Urothelium cell line (cell line): Measurements from ENCODE around the gene HIVEP1.

ENCODE experiments used
- DNase-seq: peaks from one replicate; pipeline ENCODE4 v3.0.0; 2011; ENCODE audit warnings: low spot score, mixed read lengths
- FAIRE-seq: peaks from 2 replicates; lab custom pipeline; 2011; peaks lifted over from hg19 to GRCh38; lab: Jason Lieb, UNC

The HIVEP1 gene

GRCh38 chr6:12012038-12012557 is at the start of gene HIVEP1:
TSS of gene HIVEP1 (plus strand) at chr6:12012312. CDS start at chr6:12015629, 3,317 bp downstream.
- FAIRE-seq (no peak), DNase-seq (peak; percentile 24)

- FAIRE-seq (no peak), DNase-seq (no peak)
Observed at GRCh38 chr6:11963756-11964500, 48.2 kb upstream of the HIVEP1 start.

- DNase-seq (no peak), FAIRE-seq (no peak)
Observed at GRCh38 chr6:11964729-11965335, 47.3 kb upstream of the HIVEP1 start.

DNA sequence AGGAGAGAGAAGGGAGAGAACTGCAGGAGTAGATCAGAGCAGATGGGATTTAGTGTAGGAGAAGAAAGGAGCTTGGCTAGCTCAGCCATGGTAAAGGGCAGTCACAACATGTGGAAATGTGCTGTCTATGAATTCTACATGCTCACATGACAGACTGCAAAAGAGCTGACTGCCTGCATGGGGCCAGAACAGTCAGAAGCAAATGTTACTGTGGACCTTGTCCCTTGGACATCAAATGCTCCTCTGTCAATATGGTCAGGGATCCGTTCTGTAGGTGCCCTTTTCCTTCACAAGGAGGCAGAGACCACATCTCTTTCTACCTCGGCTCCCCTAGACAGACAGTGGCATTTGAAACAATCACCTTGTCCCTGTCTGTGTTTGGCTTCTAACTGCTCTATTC is 46.6 kb upstream of the HIVEP1 start:
- FAIRE-seq, result no peak
- DNase-seq, result no peak

DNA sequence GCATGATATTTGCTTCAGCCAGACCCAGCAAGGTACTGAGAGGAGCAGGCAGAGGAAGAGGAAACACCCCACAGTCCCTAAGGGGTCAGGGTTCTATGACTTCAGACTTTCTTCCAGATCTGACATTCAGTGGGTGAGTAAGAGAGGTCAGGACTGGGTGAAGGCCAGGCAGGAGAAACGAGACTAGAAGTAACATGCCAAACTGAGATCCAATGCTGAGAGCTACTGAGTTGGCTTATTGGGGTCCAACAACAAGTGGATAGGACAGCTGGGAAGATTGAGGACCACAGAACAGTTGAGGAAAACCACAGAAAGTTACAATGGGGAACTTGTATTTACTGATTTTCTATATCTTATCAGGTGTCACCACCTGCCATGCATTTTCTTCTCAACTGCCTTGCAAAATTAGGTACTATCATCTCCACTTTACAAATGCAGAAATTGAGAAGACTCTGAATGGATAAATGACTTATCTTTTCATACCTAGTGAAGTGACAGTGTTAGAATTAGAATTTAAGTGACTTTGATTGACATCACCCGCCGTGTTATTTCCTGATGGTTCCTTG is 43.8 kb upstream of the HIVEP1 start:
- DNase-seq, result no peak
- no peak for FAIRE-seq

GRCh38 chr6:11969092-11969491 is 43.0 kb upstream of the HIVEP1 start:
- DNase-seq (no peak), FAIRE-seq (no peak)

DNA sequence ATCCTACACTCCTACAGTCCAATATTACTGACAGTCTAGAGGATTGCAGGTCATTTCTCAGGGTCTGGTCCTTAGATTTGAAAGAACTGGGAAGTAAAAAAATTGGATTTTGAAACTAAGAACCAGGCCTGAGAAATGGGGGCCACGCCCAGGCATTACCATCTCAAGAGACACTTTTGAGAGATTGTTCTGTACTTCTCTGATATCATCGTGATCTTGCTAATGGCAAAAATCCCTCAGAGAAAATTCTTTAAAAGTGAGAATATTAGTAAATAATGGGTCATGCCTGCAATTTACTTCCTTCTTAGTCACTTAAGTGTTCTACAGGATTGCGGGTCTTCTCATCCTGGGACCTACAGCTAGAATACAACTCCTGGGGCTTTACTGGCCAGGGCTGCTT is 42.0 kb upstream of the HIVEP1 start:
- FAIRE-seq (no peak), DNase-seq (no peak)

- FAIRE-seq (no peak), DNase-seq (peak; percentile 45)
Observed at GRCh38 chr6:11971154-11971553, 41.0 kb upstream of the HIVEP1 start.

DNA sequence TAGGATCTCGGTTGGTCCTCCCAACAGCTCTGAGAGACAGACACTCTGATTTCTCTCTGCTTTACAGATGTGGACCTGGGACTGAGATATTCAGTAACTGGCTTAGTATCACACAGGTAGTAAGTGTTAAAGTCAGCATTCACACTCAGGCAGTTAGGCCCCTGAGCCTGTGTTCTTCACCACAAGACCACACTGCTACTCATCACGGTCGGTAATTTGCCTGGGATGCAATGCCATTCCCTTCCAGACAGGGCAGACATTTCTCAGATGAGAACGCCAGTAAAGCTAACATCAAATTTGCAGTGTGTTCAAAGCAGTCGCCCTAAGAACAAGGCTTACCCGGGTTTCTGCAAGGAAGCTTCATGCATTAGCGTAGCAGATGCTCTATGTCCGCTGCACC is 39.8 kb upstream of the HIVEP1 start:
- no peak for DNase-seq
- no peak for FAIRE-seq

- FAIRE-seq (no peak), DNase-seq (no peak)
Observed at GRCh38 chr6:11972806-11973205, 39.3 kb upstream of the HIVEP1 start.

GRCh38 chr6:11973238-11973637 is 38.9 kb upstream of the HIVEP1 start:
- no peak for DNase-seq
- FAIRE-seq, result no peak

DNA sequence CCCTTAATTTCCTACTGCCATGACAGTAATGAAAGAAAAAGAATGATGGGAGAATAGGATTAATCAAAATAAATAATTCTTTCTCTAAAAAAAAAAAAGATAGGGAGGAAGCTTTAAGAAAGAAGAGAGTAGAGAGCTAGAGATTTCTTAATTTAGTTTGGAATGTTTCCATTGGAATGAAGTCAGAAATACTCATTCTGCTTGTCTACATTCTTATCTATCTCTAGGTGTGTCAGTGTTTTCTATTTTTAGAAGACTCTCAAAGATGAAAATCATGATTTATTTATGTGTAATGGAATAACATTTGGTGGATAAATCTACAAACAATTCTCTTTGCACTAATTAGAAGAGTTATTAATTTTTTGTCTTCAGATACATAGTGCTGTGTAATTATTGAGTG is 38.0 kb upstream of the HIVEP1 start:
- FAIRE-seq (no peak), DNase-seq (no peak)

DNA sequence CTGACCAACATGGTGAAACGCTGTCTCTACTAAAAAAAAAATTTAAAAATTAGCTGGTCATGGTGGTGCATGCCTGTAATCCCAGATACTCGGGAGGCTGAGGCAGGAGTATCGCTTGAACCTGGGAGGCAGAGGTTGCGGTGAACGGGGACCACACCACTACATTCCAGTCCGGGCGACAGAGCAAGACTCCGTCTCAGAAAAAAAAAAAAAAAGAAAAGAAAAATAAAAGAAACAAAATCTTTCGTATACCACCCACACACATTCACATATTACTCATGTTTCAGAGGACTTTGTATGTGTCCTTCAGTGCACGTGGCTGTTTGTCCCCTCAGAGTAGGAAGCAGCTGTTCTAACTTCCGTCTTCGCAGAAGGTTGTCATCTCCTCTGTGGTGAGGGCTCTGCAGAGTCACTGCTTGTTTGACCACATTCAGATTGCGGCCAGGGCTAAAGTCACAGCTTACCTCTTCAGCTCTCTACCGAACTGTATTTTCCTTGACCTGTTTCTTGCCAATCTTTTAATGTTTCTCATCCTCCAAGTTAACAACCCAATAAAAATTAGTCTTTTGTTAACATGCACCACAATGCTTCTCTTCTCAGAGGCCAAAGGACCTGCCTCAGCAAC is 36.6 kb upstream of the HIVEP1 start:
- DNase-seq, result no peak
- no peak for FAIRE-seq

GRCh38 chr6:11976489-11976888 is 35.6 kb upstream of the HIVEP1 start:
- DNase-seq (no peak), FAIRE-seq (no peak)

- no peak for FAIRE-seq
Observed at GRCh38 chr6:11977193-11977592, 34.9 kb upstream of the HIVEP1 start.

DNA sequence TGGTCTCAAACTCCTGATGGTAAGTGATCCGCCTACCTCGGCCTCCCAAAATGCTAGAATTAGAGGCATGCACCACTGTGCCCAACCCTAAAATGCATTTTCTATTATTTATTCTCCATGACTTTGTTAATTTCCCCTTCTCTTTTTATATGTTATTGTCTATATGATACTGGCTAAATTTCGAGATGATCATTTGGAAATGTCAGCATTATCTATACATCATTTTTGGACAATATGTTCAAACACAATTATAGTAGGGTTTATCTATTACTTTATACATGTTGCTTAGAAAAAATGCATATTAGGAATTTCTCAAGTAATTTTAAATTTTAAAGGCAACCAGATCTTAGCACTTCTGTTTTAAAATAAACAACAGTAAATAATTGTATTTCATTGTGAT is 34.4 kb upstream of the HIVEP1 start:
- DNase-seq, result no peak
- no peak for FAIRE-seq

More at GRCh38 chr6:11977193-11977592, 34.9 kb upstream of the HIVEP1 start:
- no peak for DNase-seq

GRCh38 chr6:11978169-11978987 is 33.7 kb upstream of the HIVEP1 start:
- FAIRE-seq, result no peak

GRCh38 chr6:11979866-11980265 is 32.2 kb upstream of the HIVEP1 start:
- FAIRE-seq (no peak), DNase-seq (no peak)

More at GRCh38 chr6:11978169-11978987, 33.7 kb upstream of the HIVEP1 start:
- DNase-seq, result no peak

- no peak for FAIRE-seq
Observed at GRCh38 chr6:11983306-11983705, 28.8 kb upstream of the HIVEP1 start.

GRCh38 chr6:11987386-11987785 is 24.7 kb upstream of the HIVEP1 start:
- FAIRE-seq, result no peak
- DNase-seq, result no peak

More at GRCh38 chr6:11983306-11983705, 28.8 kb upstream of the HIVEP1 start:
- DNase-seq, result no peak

GRCh38 chr6:11989386-11989785 is 22.7 kb upstream of the HIVEP1 start:
- FAIRE-seq (no peak), DNase-seq (no peak)
